ENCODE results near the gene KCTD4. TPM values are rescaled to one million over a fixed set of nuclear protein-coding genes. Genes with fewer than 3 reads are reported as not detected.

The KCTD4 gene
- total RNA-seq, 3 donors from 2014 or later, result 0.14 to 2.5 (median 1.2) TPM

DNA sequence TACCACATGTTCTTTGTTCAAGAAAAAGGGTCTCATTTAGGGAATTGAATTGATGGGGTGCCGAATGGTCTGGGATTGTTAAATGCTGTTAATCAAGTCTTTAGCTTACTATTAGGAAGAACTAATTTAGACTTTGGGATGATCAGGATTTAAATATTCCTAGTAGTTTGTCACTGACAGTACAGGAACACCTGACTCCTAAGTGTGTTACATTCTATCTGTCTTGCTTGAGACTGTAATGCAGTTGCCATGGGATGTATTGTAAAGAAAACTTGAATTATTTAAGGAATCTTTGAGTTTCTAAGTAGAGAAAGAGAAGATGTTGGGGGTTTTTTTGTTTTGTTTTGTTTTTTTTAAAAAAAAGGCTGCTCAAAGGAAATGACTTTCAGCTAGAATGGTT, 17.8 kb upstream of the KCTD4 start:
- no peak for ATAC-seq
- TF ChIP-seq, protein P1, sequence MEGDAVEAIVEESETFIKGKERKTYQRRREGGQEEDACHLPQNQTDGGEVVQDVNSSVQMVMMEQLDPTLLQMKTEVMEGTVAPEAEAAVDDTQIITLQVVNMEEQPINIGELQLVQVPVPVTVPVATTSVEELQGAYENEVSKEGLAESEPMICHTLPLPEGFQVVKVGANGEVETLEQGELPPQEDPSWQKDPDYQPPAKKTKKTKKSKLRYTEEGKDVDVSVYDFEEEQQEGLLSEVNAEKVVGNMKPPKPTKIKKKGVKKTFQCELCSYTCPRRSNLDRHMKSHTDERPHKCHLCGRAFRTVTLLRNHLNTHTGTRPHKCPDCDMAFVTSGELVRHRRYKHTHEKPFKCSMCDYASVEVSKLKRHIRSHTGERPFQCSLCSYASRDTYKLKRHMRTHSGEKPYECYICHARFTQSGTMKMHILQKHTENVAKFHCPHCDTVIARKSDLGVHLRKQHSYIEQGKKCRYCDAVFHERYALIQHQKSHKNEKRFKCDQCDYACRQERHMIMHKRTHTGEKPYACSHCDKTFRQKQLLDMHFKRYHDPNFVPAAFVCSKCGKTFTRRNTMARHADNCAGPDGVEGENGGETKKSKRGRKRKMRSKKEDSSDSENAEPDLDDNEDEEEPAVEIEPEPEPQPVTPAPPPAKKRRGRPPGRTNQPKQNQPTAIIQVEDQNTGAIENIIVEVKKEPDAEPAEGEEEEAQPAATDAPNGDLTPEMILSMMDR (IDR thresholded peaks at IDR 0.05), result no peak
- intact Hi-C loops (cut with DNase I, micrococcal nuclease), result no loop called here
- H3K4me1 ChIP-seq (ENCODE audit: low read depth), result peaks cover 3% of the 10 kb centered on the region
- no peaks in the 10 kb centered on the region for H3K36me3 ChIP-seq (ENCODE audit: low read depth)
- DNase-seq, result no peak
- H3K4me3 ChIP-seq, result no peak overlapping the region
- H3K9me3 ChIP-seq, result no peaks in the 10 kb centered on the region

DNA sequence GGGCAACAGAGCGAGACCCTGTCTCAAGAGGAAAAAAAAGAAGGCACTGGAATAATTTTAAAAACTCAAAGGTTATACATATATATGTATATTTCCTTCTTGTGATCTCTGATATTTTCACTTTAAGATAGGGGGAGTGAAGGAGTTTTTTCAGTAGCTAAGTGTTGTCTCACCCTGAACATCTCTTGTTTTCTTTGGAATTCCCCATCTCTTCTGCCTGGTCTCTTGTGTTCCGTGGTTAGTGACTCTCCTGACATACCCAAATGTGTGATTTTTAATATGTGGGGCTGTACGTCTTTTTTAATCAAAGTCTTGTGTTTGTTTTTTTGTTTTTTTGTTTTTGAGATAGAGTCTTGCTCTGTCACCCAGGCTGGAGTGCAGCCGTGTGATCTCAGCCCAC, 15.3 kb upstream of the KCTD4 start:
- no peak for ATAC-seq
- no peaks in the 10 kb centered on the region for H3K9me3 ChIP-seq
- H3K4me3 ChIP-seq, result no peak overlapping the region
- no peaks in the 10 kb centered on the region for H3K36me3 ChIP-seq (ENCODE audit: low read depth)
- intact Hi-C loops (cut with DNase I, micrococcal nuclease), result no loop called here
- DNase-seq, result no peak
- peaks cover 3% of the 10 kb centered on the region for H3K4me1 ChIP-seq (ENCODE audit: low read depth)
- TF ChIP-seq, protein P1 (IDR thresholded peaks at IDR 0.05), result no peak

DNA sequence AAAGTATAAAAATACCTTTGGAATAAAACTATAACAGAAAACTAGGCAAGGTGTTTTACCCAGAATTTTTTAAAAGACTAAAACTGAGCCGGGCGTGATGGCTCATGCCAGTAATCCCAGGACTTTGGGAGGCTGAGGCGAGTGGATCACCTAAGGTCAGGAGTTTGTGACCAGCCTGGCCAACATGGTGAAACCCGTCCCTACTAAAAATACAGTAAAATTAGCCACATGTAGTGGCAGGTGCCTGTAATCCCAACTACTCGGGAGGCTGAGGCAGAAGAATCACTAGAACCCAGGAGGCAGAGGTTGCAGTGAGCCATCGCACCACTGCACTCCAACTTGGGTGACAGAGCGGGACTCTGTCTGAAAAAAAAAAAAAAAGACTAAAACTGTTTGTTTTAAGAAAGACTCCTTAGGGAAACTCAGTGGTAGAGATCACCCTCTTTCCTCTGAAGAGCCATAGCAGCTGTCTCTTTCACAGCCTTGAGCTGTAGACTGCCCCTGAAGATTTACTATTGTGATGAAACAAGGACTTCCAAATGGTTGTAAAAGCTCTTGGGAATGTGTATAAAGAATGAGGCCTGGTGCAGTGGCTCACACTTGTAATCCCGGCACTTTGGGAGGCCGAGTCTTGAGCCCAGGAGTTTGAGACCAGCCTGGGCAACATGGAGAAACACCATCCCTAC, 14.7 kb upstream of the KCTD4 start:
- intact Hi-C loops (cut with DNase I, micrococcal nuclease), result no loop called here
- Histone ChIP-seq H3K4me1 (ENCODE audit: low read depth) (peaks cover 3% of the 10 kb centered on the region), H3K36me3 (ENCODE audit: low read depth) (no peaks in the 10 kb centered on the region), H3K4me3 (no peak overlapping the region), H3K9me3 (no peaks in the 10 kb centered on the region)
- ATAC-seq, result no peak
- no peak for DNase-seq
- TF ChIP-seq, protein P1 (IDR thresholded peaks at IDR 0.05), result no peak

DNA sequence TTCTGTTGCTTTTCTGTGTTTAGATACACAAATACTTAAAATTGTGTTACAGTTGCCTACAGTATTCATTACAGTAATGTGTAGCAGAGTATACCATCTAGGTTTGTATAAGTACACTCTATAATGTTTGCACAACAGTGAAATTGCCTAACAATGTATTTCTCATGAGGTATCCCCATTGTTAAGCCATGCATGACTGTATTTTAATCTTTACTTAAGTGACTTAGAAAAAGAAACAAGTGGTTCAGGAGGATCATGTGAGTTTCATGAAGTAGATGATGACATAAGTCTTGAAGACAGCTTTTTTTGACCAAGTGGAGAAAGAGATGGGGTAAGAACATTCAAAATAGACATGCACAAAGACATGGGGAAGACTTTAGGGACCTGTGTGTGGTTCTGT, 8.4 kb upstream of the KCTD4 start:
- no peaks in the 10 kb centered on the region for H3K36me3 ChIP-seq (ENCODE audit: low read depth)
- H3K4me3 ChIP-seq, result no peak overlapping the region
- peak; percentile 28 for ATAC-seq
- no peaks in the 10 kb centered on the region for H3K9me3 ChIP-seq
- intact Hi-C loops (cut with DNase I, micrococcal nuclease), result no loop called here
- DNase-seq, result no peak
- H3K4me1 ChIP-seq (ENCODE audit: low read depth), result no peaks in the 10 kb centered on the region
- TF ChIP-seq, protein P1 (IDR thresholded peaks at IDR 0.05), result no peak

DNA sequence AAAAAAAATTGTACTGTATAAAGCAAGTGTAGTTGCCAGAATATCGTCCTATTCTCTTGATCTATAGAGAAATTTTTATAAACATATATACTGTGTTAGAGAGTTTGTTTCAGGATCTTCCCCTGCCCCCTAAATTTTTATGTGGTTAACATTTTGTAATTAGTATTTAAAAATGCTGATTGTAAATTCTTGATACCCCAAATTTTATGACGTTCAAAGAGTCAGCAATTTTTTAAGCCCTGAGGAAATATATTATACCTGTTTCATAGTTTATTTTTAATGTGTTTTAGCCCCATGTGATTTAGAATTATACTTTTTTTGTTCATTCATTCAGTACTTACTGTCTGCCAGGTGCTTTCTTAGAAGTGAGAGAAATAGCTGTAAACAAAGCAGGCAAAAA, 7.3 kb upstream of the KCTD4 start:
- no peaks in the 10 kb centered on the region for H3K36me3 ChIP-seq (ENCODE audit: low read depth)
- TF ChIP-seq, protein P1 (IDR thresholded peaks at IDR 0.05), result no peak
- ATAC-seq, result no peak
- intact Hi-C loops (cut with DNase I, micrococcal nuclease), result no loop called here
- no peak overlapping the region for H3K4me3 ChIP-seq
- no peaks in the 10 kb centered on the region for H3K4me1 ChIP-seq (ENCODE audit: low read depth)
- no peak for DNase-seq
- H3K9me3 ChIP-seq, result no peaks in the 10 kb centered on the region

DNA sequence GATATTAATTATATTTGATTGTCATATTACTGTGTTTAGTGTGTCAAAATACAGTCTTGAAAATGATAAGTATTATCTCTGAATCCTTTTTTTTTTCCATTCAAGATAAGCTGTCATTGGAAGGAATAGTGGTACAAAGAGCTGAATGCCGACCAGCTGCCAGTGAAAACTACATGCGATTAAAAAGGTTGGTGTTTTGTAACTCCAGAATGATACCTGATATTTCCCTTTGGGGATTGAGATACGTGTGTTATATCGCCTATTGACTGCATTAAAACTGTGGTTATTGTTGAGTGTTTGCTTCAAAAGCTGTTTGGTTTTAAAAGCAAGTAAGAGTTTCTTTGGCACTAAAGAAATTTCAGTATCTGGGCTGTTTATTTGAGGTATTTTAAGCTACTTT, 6.5 kb upstream of the KCTD4 start:
- TF ChIP-seq, protein P1 (IDR thresholded peaks at IDR 0.05), result no peak
- H3K4me3 ChIP-seq, result no peak overlapping the region
- no peak for DNase-seq
- ATAC-seq, result no peak
- H3K4me1 ChIP-seq (ENCODE audit: low read depth), result no peaks in the 10 kb centered on the region
- intact Hi-C loops (cut with DNase I, micrococcal nuclease), result no loop called here
- H3K36me3 ChIP-seq (ENCODE audit: low read depth), result no peaks in the 10 kb centered on the region
- H3K9me3 ChIP-seq, result no peaks in the 10 kb centered on the region
